ENCODE data around the gene PMFBP1.

The PMFBP1 gene

DNA sequence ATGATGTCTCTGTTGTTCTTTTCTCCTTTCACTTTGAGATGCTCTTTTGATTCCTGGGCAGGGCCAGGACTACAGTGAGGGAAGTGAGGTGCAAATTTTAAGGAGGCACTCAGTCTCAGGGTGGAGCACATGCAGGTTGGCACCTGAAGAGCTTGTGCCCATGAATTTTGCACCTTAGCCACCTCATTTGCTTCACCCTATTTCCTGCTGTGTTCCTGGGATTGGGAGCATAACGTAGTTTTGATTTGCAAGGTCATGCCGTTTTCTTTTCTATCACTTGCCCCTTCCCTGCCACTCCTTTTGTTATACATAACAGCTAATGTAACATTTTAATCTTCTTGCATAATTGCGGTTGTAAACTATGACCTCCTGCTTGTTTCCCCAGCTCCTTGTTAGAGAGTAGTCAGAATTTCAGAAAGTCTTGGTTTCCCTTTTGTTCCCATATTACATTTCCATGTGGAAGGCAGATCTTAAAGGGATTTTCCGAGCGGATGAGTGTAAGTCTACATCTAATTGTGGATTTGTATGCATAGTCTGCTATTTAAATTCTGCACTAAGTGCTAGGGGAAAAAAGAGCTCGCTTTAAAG, 9.8 kb downstream of the PMFBP1 start:
- H3K36me3 ChIP-seq (ENCODE audit: control insufficient read depth in 2 of 2, insufficient read depth in 2 of 2, low read length in 2 of 2) = no peaks in the 10 kb centered on the region
- H3K9ac ChIP-seq (ENCODE audit: low read length in 2 of 2) = no peak overlapping the region
- no peak overlapping the region for H3K4me3 ChIP-seq (ENCODE audit: low read length in 2 of 2)
- no peak overlapping the region for H3K27ac ChIP-seq (ENCODE audit: low read length)
- H3K27me3 ChIP-seq (ENCODE audit: control insufficient read depth in 1 of 2, insufficient read depth in 2 of 2, low read length in 2 of 2) = no peaks in the 10 kb centered on the region
- H3K9me3 ChIP-seq (ENCODE audit: control insufficient read depth in 2 of 2, low read length in 2 of 2) = no peaks in the 10 kb centered on the region
- no peaks in the 10 kb centered on the region for H3K4me1 ChIP-seq (ENCODE audit: control insufficient read depth, insufficient read depth, low read length)

DNA sequence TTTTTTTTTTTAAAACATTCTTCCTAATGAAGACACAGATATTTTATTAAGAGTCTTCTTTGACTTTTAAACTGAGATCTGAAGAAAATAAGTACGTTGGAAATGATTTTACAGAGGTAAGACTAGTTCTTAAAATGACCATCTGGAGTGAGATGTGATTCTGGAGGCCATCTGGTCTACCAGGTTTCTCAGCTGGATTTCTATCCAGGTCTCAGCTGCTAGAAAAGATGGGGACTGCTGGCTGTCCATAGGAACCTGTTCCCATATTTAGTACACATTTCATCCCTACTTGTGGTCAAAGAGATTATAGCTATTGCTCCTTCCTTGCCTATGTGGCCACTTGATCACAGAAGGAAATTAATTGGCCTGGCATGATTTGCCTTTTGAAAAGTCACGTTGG, 12.2 kb downstream of the PMFBP1 start:
- H3K27ac ChIP-seq (ENCODE audit: low read length) = no peak overlapping the region
- no peak overlapping the region for H3K9ac ChIP-seq (ENCODE audit: low read length in 2 of 2)
- no peaks in the 10 kb centered on the region for H3K9me3 ChIP-seq (ENCODE audit: control insufficient read depth in 2 of 2, low read length in 2 of 2)
- H3K36me3 ChIP-seq (ENCODE audit: control insufficient read depth in 2 of 2, insufficient read depth in 2 of 2, low read length in 2 of 2) = no peaks in the 10 kb centered on the region
- H3K4me1 ChIP-seq (ENCODE audit: control insufficient read depth, insufficient read depth, low read length) = no peaks in the 10 kb centered on the region
- no peak overlapping the region for H3K4me3 ChIP-seq (ENCODE audit: low read length in 2 of 2)
- no peaks in the 10 kb centered on the region for H3K27me3 ChIP-seq (ENCODE audit: control insufficient read depth in 1 of 2, insufficient read depth in 2 of 2, low read length in 2 of 2)

DNA sequence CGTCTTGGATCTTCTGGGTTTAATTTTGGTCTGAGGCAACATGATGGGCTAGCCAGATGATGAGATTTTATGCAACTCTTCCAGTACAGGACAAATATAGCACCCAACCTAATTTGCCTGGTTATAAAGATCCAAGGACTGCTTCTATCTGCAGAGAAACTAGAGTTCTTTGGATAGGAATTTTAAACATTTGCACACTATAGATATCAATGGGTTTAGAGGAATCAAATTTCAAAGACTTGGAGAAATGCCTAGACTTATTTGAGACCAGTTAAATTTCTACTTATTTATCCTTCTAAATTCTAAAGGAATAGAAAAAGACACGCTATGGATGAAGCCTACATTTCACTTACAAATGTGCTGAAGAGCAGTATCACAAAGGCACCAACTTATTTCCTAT, 12.6 kb downstream of the PMFBP1 start:
- Histone ChIP-seq H3K27me3 (ENCODE audit: control insufficient read depth in 1 of 2, insufficient read depth in 2 of 2, low read length in 2 of 2) (no peaks in the 10 kb centered on the region), H3K9ac (ENCODE audit: low read length in 2 of 2) (no peak overlapping the region), H3K4me1 (ENCODE audit: control insufficient read depth, insufficient read depth, low read length) (no peaks in the 10 kb centered on the region), H3K4me3 (ENCODE audit: low read length in 2 of 2) (no peak overlapping the region), H3K27ac (ENCODE audit: low read length) (no peak overlapping the region), H3K9me3 (ENCODE audit: control insufficient read depth in 2 of 2, low read length in 2 of 2) (no peaks in the 10 kb centered on the region), H3K36me3 (ENCODE audit: control insufficient read depth in 2 of 2, insufficient read depth in 2 of 2, low read length in 2 of 2) (no peaks in the 10 kb centered on the region)

DNA sequence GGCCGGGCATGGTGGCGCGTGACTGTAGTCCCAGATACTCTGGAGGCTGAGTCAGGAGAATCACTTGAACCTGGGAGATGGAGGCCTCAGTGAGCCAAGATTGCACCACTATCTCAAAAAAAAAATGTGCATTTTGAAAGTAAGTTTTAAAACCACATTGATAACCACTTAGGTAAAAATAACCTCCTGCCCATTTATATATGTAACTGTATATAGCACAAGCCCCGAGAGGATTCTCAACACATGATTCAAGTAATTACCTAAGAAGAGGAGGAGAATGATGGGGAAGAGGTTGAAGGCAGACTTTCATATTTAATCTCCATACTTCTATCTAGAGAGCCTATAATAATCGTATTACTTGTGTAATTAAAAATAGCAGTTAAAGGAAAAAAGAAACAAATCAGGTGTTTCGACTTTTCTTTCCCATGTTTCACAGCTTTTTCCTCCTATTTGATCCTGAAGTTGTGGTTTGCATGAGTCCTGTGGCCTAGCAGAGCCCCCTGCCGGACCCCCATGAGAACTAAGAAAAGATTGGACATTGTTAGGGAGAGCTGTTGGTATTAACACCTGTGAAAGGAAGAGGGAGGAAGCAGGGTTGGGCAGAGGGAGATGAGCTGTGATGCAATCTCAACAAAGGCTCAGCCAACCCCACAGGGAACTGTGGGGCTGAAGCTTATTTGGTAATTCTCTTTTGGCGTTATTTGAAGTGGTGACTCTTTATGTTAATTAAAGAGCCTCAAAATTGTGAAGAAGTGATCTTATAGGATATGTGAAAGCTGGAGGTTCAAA, 22.1 kb downstream of the PMFBP1 start:
- Histone ChIP-seq H3K9ac (ENCODE audit: low read length in 2 of 2) (no peak overlapping the region), H3K36me3 (ENCODE audit: control insufficient read depth in 2 of 2, insufficient read depth in 2 of 2, low read length in 2 of 2) (no peaks in the 10 kb centered on the region), H3K27me3 (ENCODE audit: control insufficient read depth in 1 of 2, insufficient read depth in 2 of 2, low read length in 2 of 2) (no peaks in the 10 kb centered on the region), H3K4me1 (ENCODE audit: control insufficient read depth, insufficient read depth, low read length) (no peaks in the 10 kb centered on the region), H3K27ac (ENCODE audit: low read length) (no peak overlapping the region), H3K9me3 (ENCODE audit: control insufficient read depth in 2 of 2, low read length in 2 of 2) (no peaks in the 10 kb centered on the region), H3K4me3 (ENCODE audit: low read length in 2 of 2) (no peak overlapping the region)

DNA sequence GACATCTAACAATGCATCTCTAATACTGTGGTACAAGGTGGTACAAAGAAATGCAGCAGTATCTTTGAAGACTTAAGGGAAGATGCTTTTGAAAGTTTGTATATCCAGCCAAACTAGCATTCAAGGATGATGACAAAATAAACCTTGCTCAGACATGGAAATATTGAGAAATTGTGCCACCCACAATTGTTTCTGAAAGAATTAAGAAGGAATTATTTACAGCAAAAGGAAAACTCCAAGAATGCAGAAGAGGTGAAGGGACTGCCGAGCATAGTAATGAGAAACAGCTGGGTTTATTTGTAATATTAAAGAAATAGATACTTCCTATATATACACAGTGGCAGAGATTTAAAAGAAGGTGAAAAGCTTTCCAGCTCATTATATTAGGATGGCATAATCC, 29.5 kb downstream of the PMFBP1 start:
- no peak overlapping the region for H3K9ac ChIP-seq (ENCODE audit: low read length in 2 of 2)
- H3K27ac ChIP-seq (ENCODE audit: low read length) = no peak overlapping the region
- no peaks in the 10 kb centered on the region for H3K9me3 ChIP-seq (ENCODE audit: control insufficient read depth in 2 of 2, low read length in 2 of 2)
- H3K4me3 ChIP-seq (ENCODE audit: low read length in 2 of 2) = no peak overlapping the region
- H3K36me3 ChIP-seq (ENCODE audit: control insufficient read depth in 2 of 2, insufficient read depth in 2 of 2, low read length in 2 of 2) = no peaks in the 10 kb centered on the region
- no peaks in the 10 kb centered on the region for H3K4me1 ChIP-seq (ENCODE audit: control insufficient read depth, insufficient read depth, low read length)
- no peaks in the 10 kb centered on the region for H3K27me3 ChIP-seq (ENCODE audit: control insufficient read depth in 1 of 2, insufficient read depth in 2 of 2, low read length in 2 of 2)

DNA sequence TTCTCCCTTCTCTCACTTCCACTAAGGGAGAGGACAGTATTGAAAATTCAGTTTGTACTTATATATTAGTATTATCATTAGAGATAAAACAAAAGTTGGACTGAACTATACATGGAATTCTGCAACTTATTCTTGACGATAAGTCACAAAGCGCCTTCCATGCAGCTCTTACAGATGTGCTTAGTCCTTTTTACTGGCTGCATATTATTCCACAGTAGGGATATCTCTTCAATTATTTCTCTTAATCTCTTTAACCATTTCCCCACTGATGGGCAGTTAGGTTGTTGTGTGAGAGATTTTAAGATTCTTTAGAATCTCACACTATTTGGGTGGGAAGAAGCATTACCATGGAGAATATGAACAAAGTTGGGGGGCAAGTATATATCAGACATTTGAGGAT, 32.0 kb downstream of the PMFBP1 start:
- no peaks in the 10 kb centered on the region for H3K27me3 ChIP-seq (ENCODE audit: control insufficient read depth in 1 of 2, insufficient read depth in 2 of 2, low read length in 2 of 2)
- H3K9me3 ChIP-seq (ENCODE audit: control insufficient read depth in 2 of 2, low read length in 2 of 2) = no peaks in the 10 kb centered on the region
- no peak overlapping the region for H3K4me3 ChIP-seq (ENCODE audit: low read length in 2 of 2)
- no peak overlapping the region for H3K9ac ChIP-seq (ENCODE audit: low read length in 2 of 2)
- no peaks in the 10 kb centered on the region for H3K36me3 ChIP-seq (ENCODE audit: control insufficient read depth in 2 of 2, insufficient read depth in 2 of 2, low read length in 2 of 2)
- H3K27ac ChIP-seq (ENCODE audit: low read length) = no peak overlapping the region
- H3K4me1 ChIP-seq (ENCODE audit: control insufficient read depth, insufficient read depth, low read length) = no peaks in the 10 kb centered on the region

DNA sequence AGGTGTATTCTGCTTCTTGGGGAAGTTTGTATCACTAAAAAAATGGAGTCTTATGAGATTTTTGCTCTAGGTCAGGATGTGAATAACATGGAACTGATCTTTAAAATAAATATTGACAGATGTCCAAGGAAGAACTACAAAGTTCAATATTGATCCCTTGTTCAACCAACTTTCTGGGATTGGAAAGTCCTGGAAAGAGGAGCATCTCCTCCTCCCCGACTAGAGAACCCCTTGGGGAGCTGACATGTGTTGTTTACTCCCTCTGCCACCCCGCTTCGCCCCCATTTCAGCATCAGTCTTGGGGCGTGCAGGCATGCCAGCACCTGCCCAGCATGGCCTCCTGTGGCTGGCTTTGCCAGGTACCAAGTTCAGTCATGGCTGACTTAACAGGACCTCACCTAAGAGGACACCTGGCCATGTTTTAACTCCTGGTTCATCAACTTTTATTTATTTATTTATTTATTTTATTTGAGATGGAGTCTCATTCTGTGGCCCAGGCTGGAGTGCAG, 33.8 kb downstream of the PMFBP1 start:
- Histone ChIP-seq H3K4me1 (ENCODE audit: control insufficient read depth, insufficient read depth, low read length) (no peaks in the 10 kb centered on the region), H3K27me3 (ENCODE audit: control insufficient read depth in 1 of 2, insufficient read depth in 2 of 2, low read length in 2 of 2) (no peaks in the 10 kb centered on the region), H3K36me3 (ENCODE audit: control insufficient read depth in 2 of 2, insufficient read depth in 2 of 2, low read length in 2 of 2) (no peaks in the 10 kb centered on the region), H3K27ac (ENCODE audit: low read length) (no peak overlapping the region), H3K4me3 (ENCODE audit: low read length in 2 of 2) (no peak overlapping the region), H3K9me3 (ENCODE audit: control insufficient read depth in 2 of 2, low read length in 2 of 2) (no peaks in the 10 kb centered on the region), H3K9ac (ENCODE audit: low read length in 2 of 2) (no peak overlapping the region)

DNA sequence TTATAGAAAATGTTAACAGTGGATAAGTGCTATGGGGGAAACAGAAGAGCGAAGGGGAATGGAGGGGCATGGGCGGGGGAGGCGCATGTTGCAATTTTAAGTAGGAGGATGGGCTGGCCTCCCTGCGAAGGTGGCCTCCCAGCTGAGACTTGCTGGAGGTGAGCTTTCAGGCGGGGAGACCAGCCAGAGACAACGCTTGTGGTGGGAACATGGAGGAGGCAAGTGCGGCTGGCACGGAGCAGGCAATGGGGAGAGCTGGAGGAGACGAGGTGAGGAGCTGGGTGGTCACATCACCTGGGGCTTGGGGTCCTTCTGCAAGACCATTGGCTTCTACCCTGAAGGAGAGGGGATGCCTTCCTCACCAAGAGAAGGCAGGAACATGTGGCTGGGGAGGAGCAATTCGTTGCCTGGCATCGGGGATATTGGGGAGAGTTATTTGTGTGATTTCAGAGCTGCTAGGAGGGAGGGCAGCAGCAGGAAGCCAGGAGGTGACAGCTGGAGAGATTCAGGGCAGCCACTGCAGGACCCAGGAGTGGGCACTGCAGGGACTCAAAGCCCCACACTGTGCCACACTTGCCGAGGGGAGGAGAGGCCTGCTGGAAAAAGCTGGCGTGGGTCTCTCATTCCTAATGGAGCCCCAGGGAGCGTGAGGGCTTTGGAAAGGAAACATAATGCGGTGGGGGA, 34.4 kb downstream of the PMFBP1 start:
- Histone ChIP-seq H3K4me1 (ENCODE audit: control insufficient read depth, insufficient read depth, low read length) (no peaks in the 10 kb centered on the region), H3K27me3 (ENCODE audit: control insufficient read depth in 1 of 2, insufficient read depth in 2 of 2, low read length in 2 of 2) (no peaks in the 10 kb centered on the region), H3K9me3 (ENCODE audit: control insufficient read depth in 2 of 2, low read length in 2 of 2) (no peaks in the 10 kb centered on the region), H3K36me3 (ENCODE audit: control insufficient read depth in 2 of 2, insufficient read depth in 2 of 2, low read length in 2 of 2) (no peaks in the 10 kb centered on the region), H3K4me3 (ENCODE audit: low read length in 2 of 2) (no peak overlapping the region), H3K27ac (ENCODE audit: low read length) (no peak overlapping the region), H3K9ac (ENCODE audit: low read length in 2 of 2) (no peak overlapping the region)

DNA sequence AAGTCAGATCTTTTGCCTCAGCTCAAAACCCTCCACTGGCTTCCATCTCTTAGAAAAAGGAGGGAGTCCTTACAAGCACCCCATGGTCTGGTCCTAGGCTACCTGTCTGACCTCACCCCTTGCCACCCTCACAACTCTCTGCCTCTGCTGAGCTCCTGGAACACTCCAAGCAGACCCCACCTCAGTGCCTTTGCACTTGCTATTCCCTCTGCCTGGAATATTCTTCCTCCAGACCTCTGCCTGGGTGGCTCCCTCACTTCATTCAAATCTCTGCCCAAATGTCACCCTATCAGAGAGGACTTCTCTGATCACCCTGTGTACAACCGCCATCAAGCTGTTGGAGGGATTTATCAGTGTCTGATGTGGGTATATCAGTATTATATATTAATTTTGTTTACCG, 37.4 kb downstream of the PMFBP1 start:
- Histone ChIP-seq H3K27ac (ENCODE audit: low read length) (no peak overlapping the region), H3K27me3 (ENCODE audit: control insufficient read depth in 1 of 2, insufficient read depth in 2 of 2, low read length in 2 of 2) (no peaks in the 10 kb centered on the region), H3K4me1 (ENCODE audit: control insufficient read depth, insufficient read depth, low read length) (no peaks in the 10 kb centered on the region), H3K4me3 (ENCODE audit: low read length in 2 of 2) (no peak overlapping the region), H3K36me3 (ENCODE audit: control insufficient read depth in 2 of 2, insufficient read depth in 2 of 2, low read length in 2 of 2) (no peaks in the 10 kb centered on the region), H3K9me3 (ENCODE audit: control insufficient read depth in 2 of 2, low read length in 2 of 2) (no peaks in the 10 kb centered on the region), H3K9ac (ENCODE audit: low read length in 2 of 2) (no peak overlapping the region)

DNA sequence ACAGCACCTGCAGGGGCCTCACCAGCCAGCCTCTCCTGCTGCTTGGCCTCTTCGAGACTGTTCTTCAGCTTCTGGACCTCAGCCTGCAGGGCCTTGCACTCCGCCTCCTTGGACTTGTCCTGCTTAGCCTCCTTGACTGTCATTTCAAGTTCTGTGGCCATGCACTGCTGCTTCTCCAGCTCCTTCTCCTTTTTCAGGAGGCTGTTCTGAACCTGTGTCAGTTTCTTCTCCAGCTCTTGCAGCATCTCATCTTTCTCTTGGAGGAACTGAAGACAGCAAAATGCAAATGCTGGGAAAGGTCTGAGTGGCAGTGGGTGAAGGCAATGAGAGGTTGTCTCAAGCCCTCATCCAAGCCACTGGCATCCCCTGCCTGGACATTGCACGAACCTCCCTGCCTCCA, 39.2 kb downstream of the PMFBP1 start:
- Histone ChIP-seq H3K27me3 (ENCODE audit: control insufficient read depth in 1 of 2, insufficient read depth in 2 of 2, low read length in 2 of 2) (no peaks in the 10 kb centered on the region), H3K4me3 (ENCODE audit: low read length in 2 of 2) (no peak overlapping the region), H3K9me3 (ENCODE audit: control insufficient read depth in 2 of 2, low read length in 2 of 2) (no peaks in the 10 kb centered on the region), H3K36me3 (ENCODE audit: control insufficient read depth in 2 of 2, insufficient read depth in 2 of 2, low read length in 2 of 2) (no peaks in the 10 kb centered on the region), H3K4me1 (ENCODE audit: control insufficient read depth, insufficient read depth, low read length) (no peaks in the 10 kb centered on the region), H3K9ac (ENCODE audit: low read length in 2 of 2) (no peak overlapping the region), H3K27ac (ENCODE audit: low read length) (no peak overlapping the region)

DNA sequence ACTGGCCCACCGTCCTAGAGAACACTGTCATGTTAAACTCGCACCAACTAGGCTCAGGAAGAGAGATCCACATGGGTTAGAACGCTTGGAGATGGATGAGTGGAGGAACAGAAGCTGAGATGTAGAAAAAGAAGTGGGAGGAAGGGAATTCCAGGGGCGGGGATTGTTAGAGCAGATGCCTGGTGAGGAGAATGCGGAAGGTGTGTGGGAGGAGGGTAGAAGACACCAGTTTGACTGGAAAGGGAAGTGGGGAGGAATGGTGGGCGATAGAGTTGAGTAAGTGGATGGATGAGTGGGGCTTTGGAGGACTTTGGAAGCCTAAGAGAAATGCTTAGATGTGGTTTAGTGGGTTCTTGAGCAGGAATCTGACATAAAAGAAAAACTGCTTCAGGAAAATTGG, 40.9 kb downstream of the PMFBP1 start:
- Histone ChIP-seq H3K36me3 (ENCODE audit: control insufficient read depth in 2 of 2, insufficient read depth in 2 of 2, low read length in 2 of 2) (no peaks in the 10 kb centered on the region), H3K4me1 (ENCODE audit: control insufficient read depth, insufficient read depth, low read length) (no peaks in the 10 kb centered on the region), H3K27ac (ENCODE audit: low read length) (no peak overlapping the region), H3K27me3 (ENCODE audit: control insufficient read depth in 1 of 2, insufficient read depth in 2 of 2, low read length in 2 of 2) (no peaks in the 10 kb centered on the region), H3K4me3 (ENCODE audit: low read length in 2 of 2) (no peak overlapping the region), H3K9ac (ENCODE audit: low read length in 2 of 2) (no peak overlapping the region), H3K9me3 (ENCODE audit: control insufficient read depth in 2 of 2, low read length in 2 of 2) (no peaks in the 10 kb centered on the region)

Data from stomach smooth muscle (tissue), 2 donors.